PC-9 (cell line): ENCODE results near the gene ANXA8L1.
"Not testable (repeated sequence)": the region's sequence is repeated elsewhere in the genome, so short reads cannot be mapped to it uniquely, and the experiment has no call there.

Source experiments
- EZH2 ChIP-seq: fragments of 200-600 bp; sonication (generic); IDR thresholded peaks from 2 replicates; pipeline ENCODE4 v1.8.0; 2017; ENCODE audit warnings: antibody characterized with exemption, low read depth
- TF ChIP-seq, protein P1 (sequence below): fragments of 200-600 bp; sonication (generic); conservative IDR thresholded peaks from 2 replicates; pipeline ENCODE4 v1.6.1; 2017; ENCODE audit warnings: mixed run types, antibody characterized with exemption, mild to moderate bottlenecking, moderate library complexity

DNA sequence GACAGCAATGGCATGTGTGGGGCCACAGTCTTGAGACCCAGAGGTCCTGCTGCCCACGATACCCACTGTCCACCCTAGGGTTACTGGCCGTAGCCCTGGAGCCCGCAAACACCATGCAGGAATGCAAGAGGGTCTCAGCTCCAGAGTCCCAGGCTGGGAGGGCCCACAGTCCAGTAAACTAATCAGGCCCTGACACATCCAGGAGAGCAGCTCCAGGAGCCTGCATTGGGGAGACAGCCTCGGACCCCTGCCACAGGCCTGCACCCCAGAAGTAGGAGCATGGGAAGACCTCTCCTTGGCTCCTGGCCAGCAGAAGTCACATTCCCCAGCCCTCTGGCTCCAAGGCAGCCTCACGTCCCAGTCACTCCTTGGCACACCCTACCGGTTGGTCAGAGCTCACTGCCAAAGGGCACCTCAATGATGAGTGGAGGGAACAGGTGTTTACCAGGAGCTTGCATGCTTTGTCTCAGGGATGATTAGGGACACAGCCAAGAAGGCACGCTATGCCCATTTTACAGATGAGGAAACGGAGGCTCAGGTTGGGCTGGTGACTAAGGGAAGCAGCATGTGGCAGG lies 7.8 kb upstream of the ANXA8L1 start:
- TF ChIP-seq, protein P1, sequence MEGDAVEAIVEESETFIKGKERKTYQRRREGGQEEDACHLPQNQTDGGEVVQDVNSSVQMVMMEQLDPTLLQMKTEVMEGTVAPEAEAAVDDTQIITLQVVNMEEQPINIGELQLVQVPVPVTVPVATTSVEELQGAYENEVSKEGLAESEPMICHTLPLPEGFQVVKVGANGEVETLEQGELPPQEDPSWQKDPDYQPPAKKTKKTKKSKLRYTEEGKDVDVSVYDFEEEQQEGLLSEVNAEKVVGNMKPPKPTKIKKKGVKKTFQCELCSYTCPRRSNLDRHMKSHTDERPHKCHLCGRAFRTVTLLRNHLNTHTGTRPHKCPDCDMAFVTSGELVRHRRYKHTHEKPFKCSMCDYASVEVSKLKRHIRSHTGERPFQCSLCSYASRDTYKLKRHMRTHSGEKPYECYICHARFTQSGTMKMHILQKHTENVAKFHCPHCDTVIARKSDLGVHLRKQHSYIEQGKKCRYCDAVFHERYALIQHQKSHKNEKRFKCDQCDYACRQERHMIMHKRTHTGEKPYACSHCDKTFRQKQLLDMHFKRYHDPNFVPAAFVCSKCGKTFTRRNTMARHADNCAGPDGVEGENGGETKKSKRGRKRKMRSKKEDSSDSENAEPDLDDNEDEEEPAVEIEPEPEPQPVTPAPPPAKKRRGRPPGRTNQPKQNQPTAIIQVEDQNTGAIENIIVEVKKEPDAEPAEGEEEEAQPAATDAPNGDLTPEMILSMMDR: not testable (repeated sequence)
- TF ChIP-seq EZH2: not testable (repeated sequence)
